Measurements from ENCODE around the gene TNNT2.

Gene TNNT2

GRCh38 chr1:201377611-201378092, at the start of gene TNNT2:
TNNT2 (minus strand) TSS chr1:201377680; CDS start chr1:201373254, 4,426 bp downstream.
- no peak for DNase-seq

DNA sequence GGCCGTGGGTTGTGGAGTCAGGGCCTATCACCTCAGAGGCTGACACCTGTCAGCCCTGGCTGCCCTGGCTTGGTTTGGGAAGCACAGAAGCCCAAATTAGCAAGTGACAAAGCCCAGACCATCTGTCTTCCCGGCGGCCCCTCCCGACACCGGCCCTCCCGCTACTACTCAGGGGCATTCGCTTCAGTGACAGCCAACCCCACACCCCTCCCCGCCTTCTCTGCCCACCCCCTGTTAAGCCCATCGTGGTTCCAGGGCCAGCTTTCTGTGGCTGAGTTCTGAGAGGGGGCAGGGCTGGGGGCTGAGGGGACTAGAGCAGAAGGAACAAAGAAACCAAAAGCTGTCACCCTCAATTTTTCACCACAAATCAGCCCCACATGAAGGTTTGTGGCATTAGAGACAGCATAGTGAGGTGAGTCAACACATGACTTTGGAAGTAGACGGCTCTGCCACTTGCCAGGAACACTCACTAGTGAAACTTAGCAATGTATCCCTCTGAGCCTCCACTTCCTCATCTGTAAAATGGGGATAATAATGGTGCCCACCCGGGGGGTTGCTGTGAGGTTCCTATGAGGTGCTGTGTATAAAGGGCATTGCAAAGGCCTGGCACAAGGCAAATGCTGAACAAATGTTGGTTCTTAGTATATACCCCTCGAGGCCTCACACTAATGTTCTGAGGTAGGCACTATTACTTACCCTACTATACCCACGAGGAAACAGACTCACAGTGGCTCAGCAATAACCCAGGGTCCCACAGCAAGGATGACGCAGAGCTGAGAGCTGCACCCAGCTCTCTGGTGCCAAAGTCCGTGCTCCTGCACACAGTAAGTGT, 49.2 kb upstream of the TNNT2 start:
- DNase-seq, result no peak

DNA sequence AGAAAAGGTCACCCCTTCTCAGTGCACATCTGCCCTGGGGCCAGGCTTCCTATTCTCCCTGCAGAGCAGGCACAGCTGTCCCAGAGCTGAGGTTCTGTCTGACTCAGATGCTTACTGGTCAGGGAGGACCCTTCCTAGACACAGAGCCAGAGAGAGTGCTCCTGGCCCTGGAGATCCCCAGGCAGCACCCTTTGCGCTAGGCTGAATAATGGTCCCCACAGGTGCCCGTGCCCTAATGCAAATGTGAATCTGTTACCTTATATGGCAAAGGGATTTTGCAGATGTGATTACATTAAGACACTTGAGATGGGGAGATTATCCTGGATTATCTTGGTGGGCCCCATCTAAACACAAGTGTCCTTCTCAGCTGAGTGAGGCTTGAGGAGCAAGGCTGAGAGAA, 46.7 kb upstream of the TNNT2 start:
- no peak for DNase-seq

DNA sequence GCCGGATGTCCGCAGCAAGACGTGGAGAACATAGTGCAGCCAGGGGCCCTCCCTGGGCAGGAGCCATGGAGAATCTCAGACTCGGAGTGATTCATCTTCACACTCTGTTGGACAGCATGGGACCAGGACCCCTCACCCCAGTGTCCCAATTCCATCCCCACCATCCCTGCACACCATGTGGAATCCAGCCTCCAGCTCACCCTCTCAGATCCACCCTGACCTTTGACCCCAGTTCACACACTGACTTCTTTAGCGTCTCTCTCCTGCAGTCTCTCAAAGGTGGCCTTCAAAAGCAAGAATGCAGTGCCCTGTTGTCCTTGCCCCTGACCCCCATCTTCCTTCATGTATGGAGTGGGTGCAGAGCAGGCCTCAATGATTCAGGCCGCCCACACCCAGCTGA, 46.2 kb upstream of the TNNT2 start:
- DNase-seq, result no peak

GRCh38 chr1:201422436-201423030, 45.1 kb upstream of the TNNT2 start:
- no peak for DNase-seq

GRCh38 chr1:201422026-201422425, 44.5 kb upstream of the TNNT2 start:
- no peak for DNase-seq

- no peak for DNase-seq
These were observed 43.6 kb upstream of the TNNT2 start for GRCh38 chr1:201421041-201421440.

DNA sequence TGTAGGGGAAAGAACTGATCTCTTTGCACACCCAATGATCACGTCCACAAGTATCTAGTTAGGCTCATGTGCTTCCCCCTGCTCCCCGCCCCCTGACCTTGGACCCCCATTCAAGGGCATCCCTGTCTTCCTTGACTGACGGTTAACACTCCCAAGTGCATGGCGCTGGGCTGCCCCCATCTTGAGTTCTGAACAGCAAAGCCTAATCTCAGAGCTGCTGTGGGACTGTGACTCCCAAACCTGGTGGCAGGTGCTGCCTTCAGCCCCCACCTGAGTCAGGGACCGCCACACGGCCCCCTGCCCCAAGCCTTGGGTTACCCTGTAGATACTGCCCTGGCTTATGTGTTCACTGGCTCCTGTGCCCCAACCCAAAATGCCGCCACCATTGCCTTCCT, 43.1 kb upstream of the TNNT2 start:
- no peak for DNase-seq

GRCh38 chr1:201419746-201420607, 42.5 kb upstream of the TNNT2 start:
- no peak for DNase-seq

GRCh38 chr1:201419256-201419655, 41.8 kb upstream of the TNNT2 start:
- DNase-seq, result no peak

DNA sequence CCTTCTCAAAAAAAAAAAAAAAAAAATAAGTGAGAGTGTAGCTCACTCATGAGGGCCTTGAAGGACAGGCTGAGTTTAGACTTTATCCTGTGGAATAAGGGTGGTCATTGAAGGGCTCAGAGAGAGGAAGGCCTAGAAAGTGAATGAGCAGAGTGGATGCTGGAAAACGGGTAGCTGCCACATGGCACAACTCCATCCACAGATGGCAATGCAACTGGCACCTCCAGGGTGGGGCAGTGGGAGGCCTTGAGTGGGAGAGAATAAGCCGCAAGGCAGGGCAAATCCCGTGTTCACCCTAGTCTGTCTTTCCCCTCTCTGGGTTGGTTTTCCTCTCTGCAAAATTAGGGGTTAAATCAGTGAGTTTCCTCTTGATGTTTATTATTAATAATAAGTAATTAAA, 41.0 kb upstream of the TNNT2 start:
- no peak for DNase-seq

DNA sequence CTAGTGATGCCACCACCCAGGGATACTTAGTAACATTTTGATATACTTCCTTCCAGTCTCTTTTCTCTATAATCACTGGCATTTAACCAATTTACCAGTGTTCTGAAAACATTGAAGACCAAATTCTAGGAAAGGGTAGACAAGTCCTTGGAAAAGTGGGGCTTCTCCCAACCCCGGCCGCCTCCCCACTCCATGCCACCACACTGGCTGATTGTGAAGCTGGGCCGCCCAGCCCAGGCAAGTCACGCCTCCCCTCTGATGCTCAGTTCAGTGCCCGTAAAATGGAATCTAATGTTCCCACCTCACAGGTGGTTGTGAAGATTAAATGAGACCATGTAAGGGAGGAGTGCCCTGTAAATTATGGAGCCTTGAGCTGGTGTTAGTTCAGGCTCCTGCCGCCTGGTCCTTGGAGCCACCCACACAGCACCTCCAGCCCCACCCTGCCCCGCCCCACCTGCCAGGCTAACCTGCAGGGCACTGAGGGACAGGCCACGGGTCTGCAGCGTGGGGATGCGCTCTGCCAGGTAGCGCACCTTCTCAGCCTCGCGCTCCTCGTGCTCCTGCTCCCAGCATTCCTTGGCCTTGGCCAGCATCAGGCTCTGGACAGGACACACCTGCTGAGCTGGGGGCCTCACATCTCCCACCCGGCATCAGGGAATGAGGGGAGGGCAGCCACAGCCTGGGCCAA, 36.7 kb upstream of the TNNT2 start:
- DNase-seq, result no peak

GRCh38 chr1:201411292-201411691, 33.8 kb upstream of the TNNT2 start:
- DNase-seq, result no peak

DNA sequence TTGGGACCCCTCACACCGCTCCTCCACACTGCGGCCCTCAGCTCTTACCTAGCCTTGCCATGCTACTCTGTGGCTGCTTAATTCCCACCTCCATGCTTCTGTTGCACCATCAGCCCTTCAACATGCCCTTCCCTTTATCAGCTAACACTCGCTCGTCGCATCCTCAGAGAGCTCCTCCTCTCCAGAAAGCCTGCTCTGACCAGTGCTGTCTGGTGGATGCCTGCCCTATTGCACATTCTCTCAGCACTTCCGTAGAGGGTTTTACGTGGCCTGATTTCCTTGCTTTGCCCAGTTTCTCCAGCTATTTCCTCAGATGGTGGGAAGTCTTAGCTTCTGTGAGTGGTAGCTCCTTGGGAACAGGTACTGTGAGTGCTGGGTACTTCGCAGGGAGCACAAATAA, 32.0 kb upstream of the TNNT2 start:
- no peak for DNase-seq

GRCh38 chr1:201408834-201409200, 31.3 kb upstream of the TNNT2 start:
- no peak for DNase-seq

DNA sequence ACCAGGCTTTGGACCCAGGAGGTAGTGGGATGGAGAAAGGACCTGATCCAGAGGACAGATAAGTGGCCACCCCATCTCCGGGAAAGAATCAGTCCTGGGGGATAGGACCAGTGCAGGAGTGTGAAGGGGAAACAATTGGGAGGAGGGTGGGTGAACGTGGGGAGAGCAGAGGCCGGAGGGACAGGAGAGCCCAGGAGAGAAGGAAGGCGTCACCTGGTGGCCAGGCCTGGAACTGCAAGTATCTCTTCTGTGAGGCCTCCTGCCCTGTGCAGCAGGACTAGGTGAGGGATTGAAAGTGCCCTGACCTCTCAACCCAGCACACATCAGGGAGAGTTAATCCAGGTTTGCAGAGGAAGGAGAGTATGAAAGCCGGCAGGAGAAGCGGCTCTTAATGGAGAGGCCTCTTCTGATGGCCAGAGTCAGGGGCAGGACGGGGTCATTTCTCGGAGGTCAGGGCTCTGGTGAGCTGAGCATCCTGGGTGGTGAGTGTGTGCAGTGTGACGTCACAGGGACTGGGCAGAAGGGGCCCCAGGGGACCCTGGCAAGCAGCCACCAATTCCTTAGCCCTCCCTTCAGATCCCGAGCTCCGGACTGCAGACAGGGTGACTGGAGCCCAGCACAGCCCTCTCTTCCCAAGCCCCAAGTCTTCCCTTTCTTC, 30.8 kb upstream of the TNNT2 start:
- peak in 39 of 56 donors; percentile 1 to 73 (median 24) for DNase-seq

DNA sequence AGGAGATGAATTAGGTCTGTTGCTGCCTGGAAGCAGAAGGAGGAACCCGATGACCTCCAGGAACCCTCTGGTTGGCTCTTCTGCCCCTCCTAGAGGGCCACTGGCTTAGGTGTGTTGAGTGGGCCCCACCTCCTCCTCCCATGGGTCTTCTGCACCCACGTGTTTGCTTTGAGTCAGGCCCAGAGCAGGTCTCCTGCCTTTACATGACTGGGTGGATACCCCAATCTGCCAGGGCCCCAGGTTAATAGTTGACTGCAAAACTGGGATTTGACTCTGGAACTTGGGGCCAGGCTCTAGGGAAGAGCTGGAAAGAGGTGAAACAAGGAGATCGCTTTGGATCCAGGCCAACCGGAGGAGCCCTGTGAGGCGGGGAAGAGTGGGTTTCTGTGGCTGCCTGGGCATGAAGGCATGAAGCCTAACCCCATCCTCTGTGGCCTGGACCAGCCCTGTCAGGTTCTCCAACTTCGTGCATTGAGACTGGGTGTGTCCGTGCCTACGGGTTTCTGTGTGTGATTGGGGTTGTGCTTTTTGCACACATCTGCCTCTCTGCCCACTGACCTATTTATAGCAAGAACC, 29.4 kb upstream of the TNNT2 start:
- DNase-seq, result no peak

- DNase-seq, result no peak
These were observed 28.0 kb upstream of the TNNT2 start for GRCh38 chr1:201405484-201405831.

- DNase-seq, result no peak
These were observed 27.4 kb upstream of the TNNT2 start for GRCh38 chr1:201404722-201405483.

DNA sequence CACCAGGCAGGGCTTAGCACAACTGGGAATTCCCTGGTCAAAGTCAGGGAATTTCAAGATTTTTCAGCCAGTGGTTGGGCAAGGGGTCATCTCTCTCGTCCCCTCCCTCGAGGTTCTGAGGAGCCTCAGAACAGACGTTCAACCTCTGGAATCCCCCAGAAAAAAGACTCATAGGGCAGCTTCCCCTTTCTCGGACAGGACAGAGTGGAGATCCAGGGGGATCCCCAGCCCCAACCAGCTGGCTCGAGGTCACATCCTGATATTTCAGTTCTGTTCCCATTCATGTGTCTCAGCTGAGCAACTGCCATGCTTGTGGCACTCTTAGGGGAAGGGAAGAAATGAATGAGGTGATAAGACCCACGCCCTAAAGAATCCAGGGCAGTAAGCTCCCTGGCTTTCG, 26.6 kb upstream of the TNNT2 start:
- DNase-seq, result no peak

All from nucleus accumbens (tissue), 56 donors.